Mucosa of descending colon (tissue), 3 donors: ENCODE data around the gene RAB33B. TPM values are rescaled to one million over a fixed set of nuclear protein-coding genes. Genes with fewer than 3 reads are reported as not detected.

Source experiments
- ATAC-seq: fragments of 200-7000 bp; cut with Tn5 transposase; one replicate; pipeline ENCODE4 v1.9.1; 2020; ENCODE audit warnings: mild to moderate bottlenecking, moderate library complexity
- DNase-seq, 3 donors: peaks; one replicate each; pipeline ENCODE4 v3.0.0-alpha.2; 2020
- H3K36me3 ChIP-seq: fragments of 200-600 bp; one replicate; pipeline ENCODE4 v1.8.0; 2021; ENCODE audit warnings: low read depth, mild to moderate bottlenecking
- H3K4me1 ChIP-seq: fragments of 200-600 bp; one replicate; pipeline ENCODE4 v1.8.0; 2021; ENCODE audit warnings: low read depth, mild to moderate bottlenecking
- H3K4me3 ChIP-seq: fragments of 200-600 bp; one replicate; pipeline ENCODE4 v1.8.0; 2021; ENCODE audit warnings: mild to moderate bottlenecking
- H3K9me3 ChIP-seq: fragments of 200-600 bp; one replicate; pipeline ENCODE4 v1.8.0; 2021; ENCODE audit warnings: mild to moderate bottlenecking
- intact Hi-C, 2 donors: fragments of 100-400 bp; cut with DNase I in 1 of 2; cut with micrococcal nuclease in 1 of 2; formaldehyde crosslinking; loops; one replicate each; pipeline versions ENCODE4 v1.11.0 to v1.11.1; 2022; cut with DNase I, micrococcal nuclease
- total RNA-seq, 3 donors: library from RNA; stranded (reverse); fragmentation: NEBNext Ultra II Directional in 2 of 3; extraction: Animal tissue kit (Norgen Biotek cat#: 25700) in 2 of 3; gene quantifications; one replicate each; pipeline versions ENCODE4 v1.2.1 to v1.2.4, GENCODE V29; 2021 to 2023
- TF ChIP-seq, protein P1 (sequence below): fragments of 200-600 bp; IDR thresholded peaks from one replicate; pipeline ENCODE4 v1.8.0; 2022; ENCODE audit warnings: antibody characterized with exemption, mild to moderate bottlenecking
- donor health status: DM: no; HTN: no; CAD: no; lungs with moderate emphysema.
- donor health status: DM: no; HTN: no; CAD: no.
- donor health status: DM: no; HTN: yes; CAD: no.

Gene RAB33B
- total RNA-seq, 3 donors from 2014 or later, result 4.5 to 10.0 (median 5.4) TPM

DNA sequence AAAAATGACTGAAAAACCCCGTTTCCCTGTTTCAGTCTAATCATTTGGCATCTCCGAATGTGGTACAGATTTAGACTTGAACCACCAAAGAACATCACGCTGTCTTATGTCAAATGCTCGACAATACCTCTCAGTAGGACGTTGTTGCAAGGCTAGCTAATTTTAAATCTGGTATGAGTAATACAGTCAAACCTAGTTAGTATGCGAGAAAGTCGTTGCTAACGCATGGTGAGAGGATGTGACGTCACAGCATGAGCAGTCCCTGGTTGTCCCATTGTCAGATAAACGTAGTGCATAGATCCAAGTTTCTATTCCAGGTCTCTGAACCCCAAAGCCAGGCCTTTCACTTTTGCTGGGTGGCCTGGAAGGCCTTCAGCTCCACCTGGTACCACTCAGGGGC, 57.4 kb downstream of the RAB33B start:
- peaks cover 5% of the 10 kb centered on the region for H3K36me3 ChIP-seq
- no peak overlapping the region for H3K4me3 ChIP-seq
- no peak for ATAC-seq

GRCh38 chr4:139514382-139515059, 60.6 kb downstream of the RAB33B start:
- TF ChIP-seq, protein P1, sequence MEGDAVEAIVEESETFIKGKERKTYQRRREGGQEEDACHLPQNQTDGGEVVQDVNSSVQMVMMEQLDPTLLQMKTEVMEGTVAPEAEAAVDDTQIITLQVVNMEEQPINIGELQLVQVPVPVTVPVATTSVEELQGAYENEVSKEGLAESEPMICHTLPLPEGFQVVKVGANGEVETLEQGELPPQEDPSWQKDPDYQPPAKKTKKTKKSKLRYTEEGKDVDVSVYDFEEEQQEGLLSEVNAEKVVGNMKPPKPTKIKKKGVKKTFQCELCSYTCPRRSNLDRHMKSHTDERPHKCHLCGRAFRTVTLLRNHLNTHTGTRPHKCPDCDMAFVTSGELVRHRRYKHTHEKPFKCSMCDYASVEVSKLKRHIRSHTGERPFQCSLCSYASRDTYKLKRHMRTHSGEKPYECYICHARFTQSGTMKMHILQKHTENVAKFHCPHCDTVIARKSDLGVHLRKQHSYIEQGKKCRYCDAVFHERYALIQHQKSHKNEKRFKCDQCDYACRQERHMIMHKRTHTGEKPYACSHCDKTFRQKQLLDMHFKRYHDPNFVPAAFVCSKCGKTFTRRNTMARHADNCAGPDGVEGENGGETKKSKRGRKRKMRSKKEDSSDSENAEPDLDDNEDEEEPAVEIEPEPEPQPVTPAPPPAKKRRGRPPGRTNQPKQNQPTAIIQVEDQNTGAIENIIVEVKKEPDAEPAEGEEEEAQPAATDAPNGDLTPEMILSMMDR, result no peak
- intact Hi-C loops, result no loop called here
- ATAC-seq (no peak), DNase-seq (no peak)
- Histone ChIP-seq H3K4me1 (no peaks in the 10 kb centered on the region), H3K9me3 (no peaks in the 10 kb centered on the region), H3K36me3 (peaks cover 5% of the 10 kb centered on the region), H3K4me3 (no peak overlapping the region)

More for the DNA sequence above, 57.4 kb downstream of the RAB33B start:
- intact Hi-C loops, result no loop called here
- Histone ChIP-seq H3K9me3 (no peaks in the 10 kb centered on the region), H3K4me1 (no peaks in the 10 kb centered on the region)
- no peak for DNase-seq
- TF ChIP-seq, protein P1, result no peak

- no peak for DNase-seq
- no peak overlapping the region for H3K4me3 ChIP-seq
- TF ChIP-seq, protein P1, result no peak
- intact Hi-C loops, result no loop called here
- H3K4me1 ChIP-seq, result no peaks in the 10 kb centered on the region
- H3K9me3 ChIP-seq, result no peaks in the 10 kb centered on the region
- H3K36me3 ChIP-seq, result peaks cover 5% of the 10 kb centered on the region
- ATAC-seq, result no peak
Observed at GRCh38 chr4:139515531-139515958, 61.6 kb downstream of the RAB33B start.

- H3K4me3 ChIP-seq, result no peak overlapping the region
- intact Hi-C loops, result no loop called here
- no peaks in the 10 kb centered on the region for H3K36me3 ChIP-seq
- TF ChIP-seq, protein P1, result no peak
- ATAC-seq (no peak), DNase-seq (no peak)
- H3K4me1 ChIP-seq, result peaks cover 4% of the 10 kb centered on the region
- H3K9me3 ChIP-seq, result no peaks in the 10 kb centered on the region
Observed at GRCh38 chr4:139521754-139522401, 68.0 kb downstream of the RAB33B start.

DNA sequence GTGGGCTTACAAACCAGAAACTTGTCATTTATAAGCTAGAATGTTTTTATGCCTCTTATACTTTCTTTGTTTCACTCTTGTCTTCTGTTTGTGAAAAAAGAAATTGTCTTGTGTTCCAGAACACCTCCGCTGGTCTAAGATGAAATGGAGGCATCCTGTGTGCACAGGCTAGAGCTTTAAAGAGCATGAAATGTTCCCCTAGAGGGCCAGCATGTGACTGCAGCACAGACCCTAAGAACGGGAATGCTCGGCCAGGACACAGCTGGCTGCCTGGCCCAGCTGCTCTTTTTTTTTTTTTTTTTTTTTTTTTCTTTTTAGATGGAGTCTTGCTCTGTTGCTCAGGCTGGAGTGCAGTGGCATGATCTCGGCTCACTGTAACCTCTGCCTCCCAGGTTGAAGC, 68.5 kb downstream of the RAB33B start:
- TF ChIP-seq, protein P1, result no peak
- Histone ChIP-seq H3K4me3 (no peak overlapping the region), H3K36me3 (no peaks in the 10 kb centered on the region), H3K4me1 (peaks cover 4% of the 10 kb centered on the region), H3K9me3 (no peaks in the 10 kb centered on the region)
- intact Hi-C loops, result no loop called here
- DNase-seq (no peak), ATAC-seq (no peak)
